ENCODE results near the gene GPR63. TPM values are rescaled to one million over a fixed set of nuclear protein-coding genes. Genes with fewer than 3 reads are reported as not detected.

GPR63 gene
- total and polyA plus RNA-seq, 2 donors from 2014 or later: 0.37 to 0.69 TPM

DNA sequence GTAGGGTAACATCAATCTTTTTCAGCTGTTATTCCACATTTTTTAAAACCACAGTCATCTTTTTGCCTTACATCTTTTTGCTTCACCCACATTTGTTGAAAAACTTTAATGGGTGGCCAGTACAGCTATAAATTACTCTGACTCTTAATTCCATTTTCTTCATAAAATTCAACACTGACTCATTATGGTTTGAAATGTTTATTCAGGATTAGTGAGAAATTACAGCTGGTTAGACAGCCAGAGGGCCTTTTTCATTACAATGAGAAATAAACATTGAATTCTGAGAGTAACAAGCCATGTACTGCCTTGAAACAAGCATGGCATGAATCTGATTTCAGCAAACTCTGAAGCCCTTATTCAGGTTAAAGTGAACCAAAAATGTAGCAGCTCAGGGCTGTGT, 40.9 kb upstream of the GPR63 start:
- H3K27me3 ChIP-seq (ENCODE audit: control insufficient read depth, insufficient read depth, low read length): peaks cover 3% of the 10 kb centered on the region

DNA sequence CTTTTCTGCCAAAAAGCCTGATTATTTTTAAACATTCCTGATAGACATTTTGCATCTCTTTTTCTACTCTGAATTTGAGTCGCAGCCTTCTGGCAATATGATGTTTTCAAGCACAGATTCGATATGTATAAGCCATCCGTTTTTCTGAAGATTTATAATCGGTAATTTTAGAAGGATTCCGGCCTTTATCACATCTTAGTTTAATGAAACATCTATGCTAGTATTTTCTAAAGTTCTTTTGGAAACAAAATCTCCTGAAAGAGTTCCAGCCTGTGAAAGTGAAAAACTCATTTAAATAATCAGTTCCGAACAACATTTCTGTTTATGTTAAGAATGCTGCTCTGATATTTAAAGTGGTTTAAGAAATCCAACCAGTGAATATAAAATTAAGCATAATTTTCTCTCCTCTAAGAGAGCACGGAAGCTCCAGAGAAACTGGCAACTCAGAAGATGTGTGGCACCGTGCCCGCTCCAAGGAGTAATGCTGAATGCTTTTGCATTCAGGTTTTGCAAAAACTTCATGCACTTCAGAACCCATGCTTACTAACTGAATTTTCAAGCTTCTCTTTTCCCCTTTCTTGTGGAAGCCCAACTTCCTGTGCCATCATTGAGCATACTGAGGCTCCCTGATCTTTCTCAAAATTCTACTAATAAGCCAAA, 39.7 kb upstream of the GPR63 start:
- Histone ChIP-seq H3K4me1 (ENCODE audit: control insufficient read depth in 2 of 3, insufficient read depth in 2 of 3, low read depth in 1 of 3, low read length in 3 of 3) (no peaks in the 10 kb centered on the region), H3K27ac (ENCODE audit: low read depth in 2 of 2, low read length in 2 of 2) (no peak overlapping the region), H3K36me3 (ENCODE audit: control insufficient read depth in 2 of 3, insufficient read depth in 3 of 3, low read length in 3 of 3) (no peaks in the 10 kb centered on the region), H3K9ac (ENCODE audit: low read length in 3 of 3) (no peak overlapping the region), H3K4me3 (ENCODE audit: low read length in 3 of 3) (no peak overlapping the region), H3K9me3 (ENCODE audit: control insufficient read depth in 2 of 3, insufficient read depth in 1 of 3, low read length in 3 of 3) (no peaks in the 10 kb centered on the region), H3K27me3 (ENCODE audit: control insufficient read depth, insufficient read depth, low read length) (peaks cover 3% of the 10 kb centered on the region)
- TF ChIP-seq, protein P1, sequence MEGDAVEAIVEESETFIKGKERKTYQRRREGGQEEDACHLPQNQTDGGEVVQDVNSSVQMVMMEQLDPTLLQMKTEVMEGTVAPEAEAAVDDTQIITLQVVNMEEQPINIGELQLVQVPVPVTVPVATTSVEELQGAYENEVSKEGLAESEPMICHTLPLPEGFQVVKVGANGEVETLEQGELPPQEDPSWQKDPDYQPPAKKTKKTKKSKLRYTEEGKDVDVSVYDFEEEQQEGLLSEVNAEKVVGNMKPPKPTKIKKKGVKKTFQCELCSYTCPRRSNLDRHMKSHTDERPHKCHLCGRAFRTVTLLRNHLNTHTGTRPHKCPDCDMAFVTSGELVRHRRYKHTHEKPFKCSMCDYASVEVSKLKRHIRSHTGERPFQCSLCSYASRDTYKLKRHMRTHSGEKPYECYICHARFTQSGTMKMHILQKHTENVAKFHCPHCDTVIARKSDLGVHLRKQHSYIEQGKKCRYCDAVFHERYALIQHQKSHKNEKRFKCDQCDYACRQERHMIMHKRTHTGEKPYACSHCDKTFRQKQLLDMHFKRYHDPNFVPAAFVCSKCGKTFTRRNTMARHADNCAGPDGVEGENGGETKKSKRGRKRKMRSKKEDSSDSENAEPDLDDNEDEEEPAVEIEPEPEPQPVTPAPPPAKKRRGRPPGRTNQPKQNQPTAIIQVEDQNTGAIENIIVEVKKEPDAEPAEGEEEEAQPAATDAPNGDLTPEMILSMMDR (IDR thresholded peaks at IDR 0.05; ENCODE audit: borderline replicate concordance, extremely low read depth, insufficient read depth): no peak
- DNase-seq: no peak
- FAIRE-seq: no peak
- intact Hi-C loops (cut with DNase I): no loop called here

More for the DNA sequence above, 40.9 kb upstream of the GPR63 start:
- Histone ChIP-seq H3K4me1 (ENCODE audit: control insufficient read depth in 2 of 3, insufficient read depth in 2 of 3, low read depth in 1 of 3, low read length in 3 of 3) (no peaks in the 10 kb centered on the region), H3K4me3 (ENCODE audit: low read length in 3 of 3) (no peak overlapping the region), H3K9me3 (ENCODE audit: control insufficient read depth in 2 of 3, insufficient read depth in 1 of 3, low read length in 3 of 3) (no peaks in the 10 kb centered on the region), H3K27ac (ENCODE audit: low read depth in 2 of 2, low read length in 2 of 2) (no peak overlapping the region), H3K9ac (ENCODE audit: low read length in 3 of 3) (no peak overlapping the region), H3K36me3 (ENCODE audit: control insufficient read depth in 2 of 3, insufficient read depth in 3 of 3, low read length in 3 of 3) (no peaks in the 10 kb centered on the region)
- DNase-seq (peak in 2 of 5 donors; percentile 31 to 62), FAIRE-seq (no peak)
- intact Hi-C loops (cut with DNase I): no loop called here
- TF ChIP-seq, protein P1 (IDR thresholded peaks at IDR 0.05; ENCODE audit: borderline replicate concordance, extremely low read depth, insufficient read depth): no peak

DNA sequence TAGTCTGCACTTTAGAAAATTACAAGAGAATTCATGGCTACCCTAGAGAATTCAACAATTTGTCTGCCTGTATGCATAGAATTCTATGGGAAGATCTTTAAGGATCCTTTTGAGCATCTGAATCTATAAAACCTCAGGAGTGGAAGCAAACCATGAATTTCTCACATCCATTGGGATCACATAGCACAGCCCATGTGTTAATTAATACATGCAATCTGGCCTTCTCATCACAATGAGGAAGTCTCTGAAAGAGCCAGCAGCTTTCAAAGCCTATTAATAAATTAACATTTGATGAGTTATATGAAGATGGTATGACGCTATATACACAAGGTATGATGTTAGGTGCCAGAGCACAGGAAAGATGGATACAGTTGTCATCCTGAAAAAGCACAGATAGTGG, 35.7 kb upstream of the GPR63 start:
- Histone ChIP-seq H3K36me3 (ENCODE audit: control insufficient read depth in 2 of 3, insufficient read depth in 3 of 3, low read length in 3 of 3) (no peaks in the 10 kb centered on the region), H3K9ac (ENCODE audit: low read length in 3 of 3) (no peak overlapping the region), H3K27me3 (ENCODE audit: control insufficient read depth, insufficient read depth, low read length) (no peaks in the 10 kb centered on the region), H3K4me3 (ENCODE audit: low read length in 3 of 3) (no peak overlapping the region), H3K9me3 (ENCODE audit: control insufficient read depth in 2 of 3, insufficient read depth in 1 of 3, low read length in 3 of 3) (no peaks in the 10 kb centered on the region), H3K27ac (ENCODE audit: low read depth in 2 of 2, low read length in 2 of 2) (no peak overlapping the region), H3K4me1 (ENCODE audit: control insufficient read depth in 2 of 3, insufficient read depth in 2 of 3, low read depth in 1 of 3, low read length in 3 of 3) (no peaks in the 10 kb centered on the region)
- no peak for FAIRE-seq
- TF ChIP-seq, protein P1 (IDR thresholded peaks at IDR 0.05; ENCODE audit: borderline replicate concordance, extremely low read depth, insufficient read depth): no peak
- intact Hi-C loops (cut with DNase I): no loop called here
- DNase-seq: no peak

DNA sequence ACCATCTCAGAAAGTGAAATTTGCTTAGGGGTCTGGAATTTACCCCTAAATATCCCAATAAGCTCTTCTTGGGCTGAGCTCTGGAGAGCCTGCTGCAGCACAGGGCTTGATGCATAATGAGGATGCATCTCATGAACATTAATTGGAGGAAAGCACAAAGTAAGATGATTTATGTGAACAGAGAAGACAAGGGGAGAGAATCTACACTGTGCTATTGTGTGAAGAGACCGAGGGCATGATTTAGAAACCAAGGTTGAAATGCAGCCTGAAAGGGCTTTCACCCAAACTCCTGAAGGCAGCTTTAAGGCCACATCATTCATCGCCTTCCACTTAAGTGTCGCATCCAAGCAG, 27.8 kb upstream of the GPR63 start:
- Histone ChIP-seq H3K9ac (ENCODE audit: low read length in 3 of 3) (no peak overlapping the region), H3K4me1 (ENCODE audit: control insufficient read depth in 2 of 3, insufficient read depth in 2 of 3, low read depth in 1 of 3, low read length in 3 of 3) (no peaks in the 10 kb centered on the region), H3K27ac (ENCODE audit: low read depth in 2 of 2, low read length in 2 of 2) (no peak overlapping the region), H3K27me3 (ENCODE audit: control insufficient read depth, insufficient read depth, low read length) (no peaks in the 10 kb centered on the region), H3K36me3 (ENCODE audit: control insufficient read depth in 2 of 3, insufficient read depth in 3 of 3, low read length in 3 of 3) (no peaks in the 10 kb centered on the region), H3K4me3 (ENCODE audit: low read length in 3 of 3) (no peak overlapping the region), H3K9me3 (ENCODE audit: control insufficient read depth in 2 of 3, insufficient read depth in 1 of 3, low read length in 3 of 3) (no peaks in the 10 kb centered on the region)
- intact Hi-C loops (cut with DNase I): no loop called here
- TF ChIP-seq, protein P1 (IDR thresholded peaks at IDR 0.05; ENCODE audit: borderline replicate concordance, extremely low read depth, insufficient read depth): no peak
- FAIRE-seq (no peak), DNase-seq (no peak)
